Measurements from ENCODE around the gene SGO2.
"Not testable (repeated sequence)": the region's sequence is repeated elsewhere in the genome, so short reads cannot be mapped to it uniquely, and the experiment has no call there.

Gene SGO2

GRCh38 chr2:200525066-200525465, 941 bp upstream of the SGO2 start:
- no peak for DNase-seq (ENCODE audit: low spot score)

- DNase-seq (ENCODE audit: low spot score): no peak
Measured at GRCh38 chr2:200525551-200525881, 491 bp upstream of the SGO2 start.

GRCh38 chr2:200528228-200528627, 2.2 kb downstream of the SGO2 start:
- DNase-seq (ENCODE audit: low spot score): no peak

- DNase-seq (ENCODE audit: low spot score): no peak
Measured at GRCh38 chr2:200533754-200534153, 7.7 kb downstream of the SGO2 start.

- no peak for DNase-seq (ENCODE audit: low spot score)
Measured at GRCh38 chr2:200534572-200534971, 8.6 kb downstream of the SGO2 start.

GRCh38 chr2:200538139-200538538, 12.1 kb downstream of the SGO2 start:
- DNase-seq (ENCODE audit: low spot score): no peak

GRCh38 chr2:200540793-200541192, 14.8 kb downstream of the SGO2 start:
- DNase-seq (ENCODE audit: low spot score): no peak

GRCh38 chr2:200566596-200566995, 40.6 kb downstream of the SGO2 start:
- DNase-seq (ENCODE audit: low spot score): not testable (repeated sequence)

GRCh38 chr2:200567932-200568331, 41.9 kb downstream of the SGO2 start:
- DNase-seq (ENCODE audit: low spot score): no peak

- peak; percentile 53 for DNase-seq (ENCODE audit: low spot score)
Measured at GRCh38 chr2:200575957-200576356, 50.0 kb downstream of the SGO2 start.

- no peak for DNase-seq (ENCODE audit: low spot score)
Measured at GRCh38 chr2:200577027-200577426, 51.0 kb downstream of the SGO2 start.

GRCh38 chr2:200578778-200579177, 52.8 kb downstream of the SGO2 start:
- peak; percentile 64 for DNase-seq (ENCODE audit: low spot score)

GRCh38 chr2:200584639-200585038, 58.6 kb downstream of the SGO2 start:
- peak; percentile 61 for DNase-seq (ENCODE audit: low spot score)

GRCh38 chr2:200585340-200585729, 59.3 kb downstream of the SGO2 start:
- DNase-seq (ENCODE audit: low spot score): no peak

GRCh38 chr2:200585730-200586643, 60.0 kb downstream of the SGO2 start, which contains the start of gene AOX1:
Gene AOX1 (plus strand): TSS chr2:200586014. CDS start chr2:200586109, 95 bp downstream.
- peak; percentile 22 for DNase-seq (ENCODE audit: low spot score)

- DNase-seq (ENCODE audit: low spot score): no peak
Measured at GRCh38 chr2:200586644-200586975, 60.6 kb downstream of the SGO2 start.

GRCh38 chr2:200587007-200587616, 61.1 kb downstream of the SGO2 start:
- DNase-seq (ENCODE audit: low spot score): no peak

- DNase-seq (ENCODE audit: low spot score): no peak
Measured at GRCh38 chr2:200588076-200588678, 62.2 kb downstream of the SGO2 start.

GRCh38 chr2:200590090-200590489, 64.1 kb downstream of the SGO2 start:
- DNase-seq (ENCODE audit: low spot score): no peak

GRCh38 chr2:200591308-200591707, 65.3 kb downstream of the SGO2 start:
- no peak for DNase-seq (ENCODE audit: low spot score)

- DNase-seq (ENCODE audit: low spot score): peak; percentile 41
Measured at GRCh38 chr2:200592406-200593075, 66.5 kb downstream of the SGO2 start.

- DNase-seq (ENCODE audit: low spot score): no peak
Measured at GRCh38 chr2:200593905-200594304, 67.9 kb downstream of the SGO2 start.

GRCh38 chr2:200595913-200596312, 69.9 kb downstream of the SGO2 start:
- DNase-seq (ENCODE audit: low spot score): no peak

Data from NAMALWA (cell line).